ENCODE results near the gene SLC1A7.

The SLC1A7 gene

DNA sequence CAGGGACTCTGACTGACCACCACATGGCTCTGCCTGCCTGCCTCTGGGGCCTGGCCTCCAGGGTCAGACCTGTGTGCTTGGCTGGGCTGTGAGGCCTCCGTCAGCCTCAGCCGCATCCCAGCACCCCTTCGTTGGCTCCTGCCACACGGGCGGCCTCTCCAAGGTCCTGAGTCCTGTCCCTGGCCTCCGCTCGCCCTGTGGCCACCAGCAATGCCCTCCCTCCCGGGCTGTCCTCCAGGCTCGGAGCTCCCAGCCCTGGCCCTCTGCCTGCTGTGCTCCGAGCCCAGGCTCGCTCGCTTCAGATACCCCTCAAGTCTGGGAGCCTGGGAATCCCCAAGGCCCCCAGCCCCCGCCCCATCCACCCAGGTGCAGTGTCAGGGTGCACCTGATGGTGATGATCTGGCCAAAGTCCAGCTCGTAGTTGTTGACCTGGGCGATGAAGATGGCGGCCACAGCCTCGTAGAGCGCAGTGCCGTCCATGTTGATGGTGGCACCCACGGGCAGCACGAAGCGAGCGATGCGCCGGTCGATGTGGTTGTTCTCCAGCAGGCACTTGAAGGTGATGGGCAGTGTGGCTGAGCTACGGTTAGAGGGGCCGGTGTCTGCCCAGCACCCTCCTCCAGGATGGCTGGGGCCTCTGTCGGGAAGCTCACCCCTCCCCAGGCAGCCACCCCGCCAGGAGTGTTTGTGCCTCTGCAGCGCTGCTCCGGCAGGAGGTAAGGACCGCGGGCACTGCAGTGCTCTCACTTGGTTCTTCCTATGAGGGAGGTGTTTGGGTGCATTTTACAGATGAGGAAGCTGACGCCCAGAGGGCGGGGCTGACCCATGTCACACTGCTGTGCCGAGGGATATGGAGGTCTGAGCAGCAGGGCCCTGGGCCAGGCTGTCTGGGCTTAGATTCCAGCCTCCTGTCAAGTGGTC lies 52.0 kb downstream of the SLC1A7 start:
- no peak for DNase-seq

DNA sequence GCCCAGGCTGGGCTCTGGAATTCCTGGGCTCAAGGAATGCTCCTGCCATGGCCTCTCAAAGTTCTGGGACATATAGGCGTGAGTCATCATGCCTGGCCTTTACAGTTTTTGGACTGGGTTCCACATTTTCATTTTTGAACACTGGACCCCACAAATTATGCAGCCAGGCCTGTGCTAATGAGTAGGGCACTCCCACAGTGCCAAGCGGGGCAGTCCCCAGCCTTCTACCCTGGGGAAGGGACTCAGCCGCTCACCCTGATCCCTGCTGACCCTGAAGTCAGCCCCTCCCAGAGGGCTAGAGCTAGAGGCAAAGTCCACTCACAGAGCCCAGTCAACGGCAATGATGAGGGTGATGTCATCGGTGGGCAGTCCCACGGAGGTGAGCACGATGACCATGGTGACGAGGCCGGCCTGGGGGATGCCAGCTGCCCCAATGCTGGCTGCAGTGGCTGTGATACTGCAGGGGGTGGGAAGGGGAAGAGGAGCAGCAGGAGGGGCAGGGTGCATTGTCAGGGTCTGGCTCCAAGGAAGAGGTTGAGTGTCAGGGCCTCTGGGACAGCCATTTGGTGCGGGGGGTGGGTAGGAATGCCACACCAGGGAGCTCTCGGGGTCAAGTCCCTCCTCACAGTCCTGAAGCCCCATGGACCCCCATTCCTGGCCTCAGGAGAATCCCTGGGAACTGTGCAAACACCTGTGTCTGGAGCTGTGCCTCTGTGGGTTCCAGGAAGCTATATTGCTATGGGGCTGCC lies 52.8 kb downstream of the SLC1A7 start:
- no peak for DNase-seq

DNA sequence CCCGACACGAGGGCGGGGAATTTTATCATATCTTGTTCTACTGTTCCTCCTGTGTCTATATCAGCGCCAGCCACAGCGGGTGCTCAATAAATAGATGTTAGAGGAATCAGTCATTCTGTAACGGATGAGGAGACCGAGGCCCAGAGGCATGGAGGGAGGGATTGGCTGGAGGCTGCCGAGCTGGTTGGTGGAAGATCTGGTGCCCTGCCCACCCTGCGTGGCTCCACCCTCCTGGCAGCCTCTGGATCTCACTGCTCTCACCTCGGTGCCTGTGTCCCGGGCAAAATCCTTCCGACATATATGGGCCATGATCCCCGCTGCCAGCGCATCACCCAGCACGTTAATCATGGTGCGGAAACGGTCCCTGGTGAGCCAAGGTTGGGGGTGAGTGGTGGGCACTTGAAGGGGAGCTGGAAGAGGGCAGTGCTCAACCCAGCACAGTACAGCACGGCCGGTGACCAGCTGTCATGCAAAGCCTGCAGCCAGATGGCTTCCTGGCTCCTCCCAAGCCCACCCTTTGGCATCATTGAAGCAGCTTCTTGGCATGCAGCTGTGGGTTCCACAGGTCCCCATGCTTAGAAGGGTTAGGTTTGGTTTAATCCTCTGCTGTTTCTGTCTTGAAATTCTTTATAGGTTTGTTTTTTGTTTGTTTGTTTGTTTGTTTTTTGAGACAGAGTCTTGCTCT lies 53.7 kb downstream of the SLC1A7 start:
- DNase-seq = peak; percentile 82

DNA sequence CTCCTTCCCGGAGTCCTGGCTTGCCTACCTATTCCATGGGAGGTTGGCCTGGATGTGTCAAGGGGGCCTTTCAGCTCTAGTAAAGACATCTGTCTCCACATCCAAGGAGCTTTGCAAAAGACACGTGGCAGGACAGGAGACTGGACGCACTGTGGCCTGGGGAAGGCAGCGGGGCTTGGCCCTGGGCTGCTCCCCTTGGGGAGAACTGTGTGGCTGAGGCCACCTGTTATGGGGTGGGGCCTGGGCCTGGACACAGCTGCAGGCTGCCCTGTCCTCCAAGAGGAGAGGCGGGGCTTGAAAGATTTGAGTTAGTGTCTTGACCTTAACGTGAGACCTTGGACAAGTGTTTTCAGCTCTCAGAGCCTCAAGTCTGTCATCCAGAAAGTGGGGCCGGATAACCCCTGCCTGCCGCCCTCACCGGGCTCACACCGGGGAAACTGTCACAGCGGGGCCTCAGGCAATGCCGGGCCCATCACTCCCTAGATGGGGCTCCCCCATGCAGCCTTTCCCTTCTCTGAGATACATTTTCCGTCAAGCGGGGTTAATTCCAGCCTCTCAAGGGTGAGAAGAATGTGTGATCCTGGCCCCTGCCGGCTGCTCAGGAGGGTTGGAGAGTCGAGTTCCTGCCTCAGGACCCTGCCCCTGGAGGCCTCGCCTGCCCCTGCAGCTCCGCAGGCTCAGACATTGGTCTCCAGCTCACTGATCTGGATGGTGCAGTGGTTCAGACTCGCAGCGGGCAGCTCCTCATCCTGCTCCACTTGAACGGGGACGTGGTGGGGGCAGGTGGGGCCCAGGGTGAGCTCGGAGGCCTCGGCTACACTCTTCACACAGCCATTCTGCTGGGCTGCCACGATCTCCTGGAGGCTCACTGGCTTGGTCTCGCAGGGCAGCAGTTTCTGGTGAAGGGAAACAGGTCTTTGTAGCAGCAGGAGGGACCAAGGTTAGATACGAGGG lies 54.8 kb downstream of the SLC1A7 start:
- DNase-seq = peak; percentile 30

DNA sequence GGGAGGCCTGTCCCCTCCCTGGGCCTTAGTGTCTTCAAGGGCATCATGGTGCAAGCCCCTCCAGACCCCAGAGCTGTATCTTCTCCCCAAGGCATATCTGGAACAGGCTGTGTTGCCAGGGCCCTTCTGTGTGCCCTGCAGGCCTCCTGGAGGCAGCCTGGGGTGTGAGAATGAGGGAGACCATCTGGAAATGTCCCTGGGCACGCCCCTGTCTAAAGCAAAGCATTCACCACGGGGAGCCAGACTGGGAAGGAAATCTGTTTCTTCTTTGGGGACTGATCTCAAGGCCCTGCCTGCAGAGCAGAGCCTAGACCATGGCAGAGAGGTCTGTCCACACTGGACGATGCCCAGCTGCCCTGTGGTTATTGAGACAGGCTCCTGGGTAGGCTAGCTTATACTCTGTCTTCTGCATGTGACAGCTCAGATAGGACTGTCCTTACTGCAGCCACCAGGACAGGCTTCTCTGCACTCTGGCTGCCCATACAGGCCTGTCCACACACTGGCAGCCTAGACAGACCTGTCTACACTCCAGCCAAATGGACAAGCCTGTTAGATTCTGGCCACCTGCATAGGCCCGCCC lies 55.9 kb downstream of the SLC1A7 start:
- DNase-seq = peak; percentile 44

DNA sequence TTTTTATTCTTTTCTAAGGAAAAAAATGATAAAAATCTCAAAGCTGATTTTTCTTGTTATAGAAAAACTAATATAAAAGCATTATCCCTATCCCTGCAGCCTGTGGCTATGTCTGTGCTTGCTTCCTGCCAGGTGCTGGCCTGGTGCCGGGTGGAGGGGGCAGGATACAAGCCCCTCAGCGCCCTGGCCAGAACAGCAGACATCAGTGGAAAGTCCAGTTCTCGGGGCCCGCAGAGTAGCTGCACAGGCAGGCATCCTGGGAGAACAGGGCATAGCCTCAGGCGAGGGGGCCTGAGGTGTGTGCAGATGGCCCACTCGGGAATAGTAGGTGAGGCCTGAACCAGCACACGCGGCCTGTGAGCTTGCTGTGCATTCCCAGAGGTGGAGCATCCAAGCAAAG lies 57.0 kb downstream of the SLC1A7 start:
- DNase-seq = no peak

DNA sequence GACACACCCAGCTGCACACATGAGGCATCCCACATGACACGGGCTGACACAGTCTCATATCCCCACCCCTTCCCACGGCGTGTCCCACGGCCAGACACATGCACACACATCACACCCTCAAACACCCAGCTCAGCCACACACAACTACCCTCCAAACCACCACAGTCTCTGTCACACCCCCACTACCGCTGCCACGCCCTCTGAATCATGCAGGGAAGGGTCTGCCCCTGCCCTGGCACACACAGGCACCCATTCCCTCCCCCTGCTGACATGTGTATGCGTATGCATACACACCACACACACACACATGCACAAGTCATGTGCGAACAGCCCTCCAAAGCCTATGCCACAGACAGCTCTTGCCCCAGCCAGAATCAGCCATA lies 57.9 kb downstream of the SLC1A7 start:
- DNase-seq = no peak

DNA sequence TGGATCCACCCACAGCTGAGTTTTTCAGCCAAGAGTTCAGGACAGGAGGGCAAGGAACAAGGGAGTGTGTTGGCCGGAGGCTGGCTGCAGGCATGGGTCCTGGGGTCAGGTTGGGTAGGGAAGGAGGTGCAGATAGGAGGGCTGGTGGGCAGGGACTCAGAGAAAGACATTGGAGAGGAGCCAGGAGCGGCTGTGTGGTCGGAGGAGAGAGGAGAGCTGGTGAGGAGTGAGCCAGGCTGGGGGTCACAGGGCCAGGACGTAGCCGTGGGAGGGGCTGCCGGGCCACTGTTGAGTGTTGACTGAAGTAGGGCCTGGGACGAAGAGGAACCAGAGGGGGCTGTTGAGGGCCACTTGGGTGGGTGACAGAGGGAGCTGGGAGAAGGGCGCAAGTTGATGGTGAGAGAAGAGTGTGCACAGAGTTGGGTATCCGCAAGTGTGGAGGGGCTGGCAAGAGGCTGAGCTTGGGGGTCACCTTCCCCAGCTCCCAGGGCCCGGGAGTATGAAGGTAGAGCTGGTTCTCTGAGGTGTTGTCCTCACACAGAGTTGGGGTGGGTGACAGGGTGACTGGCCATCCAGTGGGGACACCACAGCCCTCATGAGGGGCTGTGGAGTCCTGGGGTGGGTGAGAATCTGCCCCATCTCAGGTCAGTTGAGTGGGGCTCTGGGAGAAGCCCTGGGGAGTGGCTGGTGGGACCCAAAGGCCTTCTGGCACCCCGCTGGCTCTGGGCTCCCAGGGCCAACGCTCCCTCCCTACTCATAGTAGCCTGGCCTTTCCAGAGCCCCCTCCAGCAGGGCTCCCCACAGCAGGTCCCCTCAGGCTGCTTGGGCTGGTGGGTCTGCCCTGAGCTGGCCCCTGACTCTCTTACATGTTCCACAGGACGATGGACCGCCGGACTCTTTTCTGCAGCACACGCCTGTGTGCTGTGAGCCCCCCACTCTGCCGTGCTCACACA lies 58.5 kb downstream of the SLC1A7 start:
- DNase-seq = no peak

DNA sequence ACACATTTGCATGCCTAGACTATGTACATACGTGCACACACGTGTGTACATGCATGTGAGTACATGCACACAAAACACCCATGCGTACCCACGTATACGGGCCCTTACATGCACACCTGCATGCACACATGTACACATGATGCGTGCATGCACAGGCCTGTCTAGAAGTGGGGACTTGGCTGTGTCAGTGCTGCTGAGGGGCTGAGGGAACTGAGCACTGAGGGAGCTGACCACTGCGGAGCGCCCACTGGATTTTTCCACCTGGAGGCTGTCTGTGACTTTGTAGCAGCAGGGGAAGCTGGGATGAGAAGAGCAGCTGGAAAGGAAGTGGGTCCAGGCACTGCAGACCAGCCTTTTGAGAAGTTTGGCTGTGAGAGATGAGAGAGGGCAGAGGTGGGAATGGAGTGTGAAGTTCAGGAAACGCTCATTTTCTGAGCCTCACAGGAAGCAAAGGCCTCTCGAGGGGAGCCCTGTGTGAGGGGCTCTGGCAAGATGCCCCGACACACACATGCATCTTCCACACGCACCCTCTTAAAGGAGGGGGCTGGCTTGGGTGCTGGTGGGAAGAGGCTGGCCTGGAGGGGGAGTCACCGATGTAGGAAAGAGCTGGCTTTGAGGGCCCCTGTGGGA lies 59.5 kb downstream of the SLC1A7 start:
- no peak for DNase-seq

DNA sequence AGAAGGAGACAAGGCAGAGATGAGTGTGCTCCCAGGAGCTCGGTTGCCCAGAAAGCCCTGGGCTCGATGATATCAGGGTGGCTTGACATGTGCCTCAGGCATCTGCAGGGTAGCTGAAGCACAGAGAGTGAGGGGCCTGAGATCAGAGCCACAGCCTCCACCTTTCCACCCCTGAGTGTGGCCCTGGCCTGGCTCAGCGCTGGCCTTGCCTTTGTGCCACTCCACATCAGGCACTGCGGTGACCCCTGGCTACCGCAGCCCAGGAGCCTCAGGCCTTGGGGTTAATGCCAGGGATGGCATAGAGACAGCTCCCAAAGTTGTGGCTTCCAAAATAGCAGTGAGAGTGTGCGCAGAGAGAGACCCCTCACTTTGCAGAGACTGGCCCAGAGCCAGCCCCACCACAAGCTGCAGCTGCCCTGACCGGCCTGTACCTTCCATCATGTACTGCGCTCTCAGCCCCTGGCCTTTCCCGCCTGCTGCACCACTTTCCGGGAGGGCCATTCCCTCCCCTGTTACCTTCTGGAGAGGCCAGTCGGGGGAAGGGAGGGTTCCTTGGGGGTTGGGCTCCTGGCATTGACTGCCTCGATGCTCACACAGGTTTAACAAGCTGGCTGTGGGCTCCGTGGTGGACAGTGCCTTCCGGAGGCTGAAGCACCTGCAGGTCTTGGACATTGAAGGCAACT lies 60.9 kb downstream of the SLC1A7 start:
- DNase-seq = no peak

DNA sequence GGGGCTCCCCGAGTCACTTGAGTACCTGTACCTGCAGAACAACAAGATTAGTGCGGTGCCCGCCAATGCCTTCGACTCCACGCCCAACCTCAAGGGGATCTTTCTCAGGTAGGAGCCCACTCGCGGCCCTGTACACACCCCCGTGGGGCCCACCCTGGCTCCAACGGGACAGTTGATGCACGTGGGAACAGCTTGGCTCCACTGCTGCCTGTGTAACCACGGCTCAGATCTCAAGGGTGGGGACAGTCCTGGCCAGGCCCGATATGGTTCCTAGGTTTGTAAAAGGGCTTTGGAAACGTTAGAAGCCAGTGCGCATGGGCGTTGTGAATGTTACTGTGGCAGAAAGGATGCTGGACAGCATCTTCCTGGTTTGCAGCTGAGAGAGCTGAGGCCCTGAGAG lies 61.7 kb downstream of the SLC1A7 start:
- no peak for DNase-seq

DNA sequence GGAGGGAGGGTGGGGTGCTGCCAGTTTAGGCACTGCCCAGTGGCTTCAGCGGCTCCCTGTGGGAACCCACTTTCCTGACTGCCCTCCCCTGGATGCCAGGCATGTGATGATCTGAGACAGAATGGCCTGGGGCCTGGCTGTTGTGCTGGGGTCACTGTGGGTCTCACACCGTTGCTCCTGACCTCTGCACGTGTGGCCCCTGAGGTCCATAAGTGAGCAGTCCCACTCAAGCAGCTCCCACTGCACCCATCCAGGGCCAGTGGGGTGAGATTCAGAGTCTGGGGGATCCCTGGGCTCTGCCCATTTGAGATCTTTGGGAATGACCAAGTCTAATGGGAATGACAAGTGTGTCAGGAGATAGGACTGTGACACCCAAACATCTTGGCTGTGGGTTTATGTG lies 62.4 kb downstream of the SLC1A7 start:
- no peak for DNase-seq

DNA sequence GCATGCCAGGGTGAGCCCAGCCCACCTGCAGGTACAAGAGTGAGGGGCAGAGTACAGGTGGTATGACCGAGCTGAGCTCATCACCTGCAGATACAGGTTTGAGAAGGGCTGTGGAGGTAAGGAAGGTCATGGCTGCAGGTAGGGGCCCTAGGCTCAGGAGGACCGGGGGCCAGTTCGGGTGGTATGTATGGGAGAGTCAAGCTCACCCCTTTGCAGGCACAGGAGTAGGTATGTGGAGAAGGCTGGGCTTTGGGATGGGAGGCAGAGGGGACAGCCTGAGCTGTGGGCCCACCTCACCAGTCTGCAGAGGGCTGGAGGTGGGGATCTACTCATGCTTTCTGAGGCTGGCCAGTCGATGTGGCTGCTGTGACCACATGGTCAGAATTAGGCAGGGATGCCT lies 63.2 kb downstream of the SLC1A7 start:
- DNase-seq = no peak

DNA sequence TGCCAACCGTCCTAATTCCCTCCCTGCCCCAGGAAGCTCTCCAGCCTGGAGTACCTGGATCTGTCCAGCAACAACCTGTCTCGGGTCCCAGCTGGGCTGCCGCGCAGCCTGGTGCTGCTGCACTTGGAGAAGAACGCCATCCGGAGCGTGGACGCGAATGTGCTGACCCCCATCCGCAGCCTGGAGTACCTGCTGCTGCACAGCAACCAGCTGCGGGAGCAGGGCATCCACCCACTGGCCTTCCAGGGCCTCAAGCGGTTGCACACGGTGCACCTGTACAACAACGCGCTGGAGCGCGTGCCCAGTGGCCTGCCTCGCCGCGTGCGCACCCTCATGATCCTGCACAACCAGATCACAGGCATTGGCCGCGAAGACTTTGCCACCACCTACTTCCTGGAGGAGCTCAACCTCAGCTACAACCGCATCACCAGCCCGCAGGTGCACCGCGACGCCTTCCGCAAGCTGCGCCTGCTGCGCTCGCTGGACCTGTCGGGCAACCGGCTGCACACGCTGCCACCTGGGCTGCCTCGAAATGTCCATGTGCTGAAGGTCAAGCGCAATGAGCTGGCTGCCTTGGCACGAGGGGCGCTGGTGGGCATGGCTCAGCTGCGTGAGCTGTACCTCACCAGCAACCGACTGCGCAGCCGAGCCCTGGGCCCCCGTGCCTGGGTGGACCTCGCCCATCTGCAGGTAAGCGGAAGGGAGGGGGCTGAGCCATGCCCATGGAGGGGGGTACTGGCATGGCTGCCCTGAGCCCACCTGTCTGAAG lies 63.9 kb downstream of the SLC1A7 start:
- no peak for DNase-seq

DNA sequence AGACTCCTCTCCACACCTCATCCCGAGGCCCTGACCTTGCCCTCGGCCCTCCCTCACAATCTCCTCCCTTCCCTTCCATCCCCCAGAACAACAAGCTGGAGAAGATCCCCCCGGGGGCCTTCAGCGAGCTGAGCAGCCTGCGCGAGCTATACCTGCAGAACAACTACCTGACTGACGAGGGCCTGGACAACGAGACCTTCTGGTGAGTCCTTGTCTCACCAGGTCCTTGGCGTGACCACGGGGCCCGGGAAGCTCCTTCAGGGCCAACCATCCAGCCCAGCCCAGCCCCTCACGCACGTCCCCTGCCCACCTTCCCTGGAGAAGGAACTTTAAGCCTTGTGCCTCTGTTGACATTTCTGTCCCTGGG lies 64.9 kb downstream of the SLC1A7 start:
- DNase-seq = no peak

DNA sequence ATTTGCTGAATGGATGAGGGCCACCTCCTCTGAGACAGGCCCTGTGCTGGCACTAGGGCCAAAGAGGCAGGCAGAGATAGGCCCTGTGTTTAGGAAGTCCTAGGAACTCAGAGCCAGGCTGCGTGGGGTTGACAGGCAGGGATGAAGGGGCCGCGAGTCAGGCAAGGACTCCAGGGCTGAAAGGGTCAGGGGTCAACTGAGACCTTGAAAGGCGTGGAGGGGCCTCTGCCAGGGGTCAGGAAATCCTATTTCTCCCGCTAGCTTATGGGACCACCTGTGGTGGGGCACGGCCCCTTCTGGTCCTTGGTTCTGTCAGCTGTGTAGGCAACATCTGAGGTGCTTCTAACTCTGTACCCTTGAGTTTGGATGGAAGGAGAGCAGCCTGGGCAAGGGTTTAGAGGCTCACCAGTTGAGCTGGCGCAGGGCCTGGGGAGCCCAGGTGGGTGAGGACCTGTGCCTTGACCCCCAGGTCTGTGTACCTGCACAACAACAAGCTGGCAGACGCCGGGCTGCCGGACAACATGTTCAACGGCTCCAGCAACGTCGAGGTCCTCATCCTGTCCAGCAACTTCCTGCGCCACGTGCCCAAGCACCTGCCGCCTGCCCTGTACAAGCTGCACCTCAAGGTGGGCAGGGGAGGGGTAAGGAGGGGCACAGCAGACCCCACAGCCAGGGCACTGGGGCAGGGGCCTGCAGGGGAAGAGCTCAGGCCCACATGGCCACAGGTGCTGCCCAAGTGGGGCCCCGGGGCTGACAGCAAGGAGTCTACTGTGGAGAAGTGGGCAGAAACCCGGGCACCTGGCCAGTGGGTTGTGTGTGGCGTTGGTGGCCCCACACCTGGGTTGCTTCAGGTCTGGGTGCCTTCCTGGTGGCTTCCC lies 65.5 kb downstream of the SLC1A7 start:
- DNase-seq = no peak

DNA sequence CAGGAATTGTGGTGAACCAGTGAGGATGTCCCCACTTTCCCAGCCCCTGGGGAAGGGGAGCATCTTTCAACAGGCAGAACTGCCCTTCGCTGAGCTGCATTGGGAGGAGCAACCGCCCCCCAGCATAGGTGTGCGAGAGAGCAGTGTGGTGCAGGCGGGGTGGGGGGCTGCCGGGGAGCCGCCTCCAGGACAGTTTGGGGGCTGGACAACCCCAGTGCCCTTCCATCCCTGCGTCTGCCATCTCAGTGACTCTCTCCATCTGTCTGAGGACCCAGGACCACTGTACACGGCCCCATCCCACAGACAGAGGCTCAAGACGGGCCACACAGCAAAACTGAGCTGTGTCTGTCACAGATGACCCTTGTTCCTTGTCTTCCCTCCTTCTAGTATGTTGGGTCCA lies 66.3 kb downstream of the SLC1A7 start:
- DNase-seq = no peak

DNA sequence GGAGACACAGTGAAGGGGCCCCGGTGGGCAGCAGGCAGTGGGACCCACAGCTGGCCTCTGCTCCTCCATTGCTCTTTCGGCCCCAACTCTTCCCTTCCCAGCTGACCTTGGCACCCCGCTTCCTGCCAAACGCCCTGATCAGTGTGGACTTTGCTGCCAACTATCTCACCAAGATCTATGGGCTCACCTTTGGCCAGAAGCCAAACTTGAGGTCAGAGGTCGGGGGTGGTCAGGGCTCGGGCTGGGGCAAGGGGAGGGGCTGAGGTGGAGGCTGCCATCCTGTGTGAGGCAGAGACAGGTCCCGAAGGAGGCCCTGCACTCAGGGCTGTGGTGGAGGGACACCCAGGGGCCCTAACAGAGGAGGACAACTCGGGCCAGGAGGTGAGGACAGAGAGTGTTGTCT lies 66.7 kb downstream of the SLC1A7 start:
- no peak for DNase-seq
